ELF-1 (cell line): ENCODE measurements around the gene RNASE1.
"Not testable (repeated sequence)": the region's sequence is repeated elsewhere in the genome, so short reads cannot be mapped to it uniquely, and the experiment has no call there.

Experiments used
- DNase-seq: peaks from one replicate; pipeline ENCODE4 v3.0.0-alpha.2; 2016; ENCODE audit warnings: low read depth, low spot score

The RNASE1 gene

GRCh38 chr14:20774258-20774824, 28.3 kb downstream of the RNASE1 start:
- no peak for DNase-seq

- DNase-seq = peak; percentile 25
These were observed 30.0 kb downstream of the RNASE1 start for GRCh38 chr14:20772650-20773049.

- DNase-seq = no peak
These were observed 33.2 kb downstream of the RNASE1 start for GRCh38 chr14:20769421-20769820.

- no peak for DNase-seq
These were observed 34.1 kb downstream of the RNASE1 start for GRCh38 chr14:20768593-20768892.

- no peak for DNase-seq
These were observed 41.7 kb downstream of the RNASE1 start for GRCh38 chr14:20760950-20761349.

- DNase-seq = not testable (repeated sequence)
These were observed 43.2 kb downstream of the RNASE1 start for GRCh38 chr14:20759465-20759864.

- DNase-seq = no peak
These were observed 44.7 kb downstream of the RNASE1 start for GRCh38 chr14:20757965-20758364.

- no peak for DNase-seq
These were observed 47.6 kb downstream of the RNASE1 start for GRCh38 chr14:20755037-20755436.

- DNase-seq = no peak
These were observed 48.3 kb downstream of the RNASE1 start for GRCh38 chr14:20754308-20754707.

GRCh38 chr14:20751963-20752562, 50.6 kb downstream of the RNASE1 start:
- no peak for DNase-seq
